Esophagus squamous epithelium (tissue), 4 donors: ENCODE results near the gene PTTG1IP2.

Experiments
- CTCF ChIP-seq, 6 experiments: fragments of 450-650 bp in 4 of 6; fragments of 200-600 bp in 2 of 6; sonication (generic) in 2 of 6; IDR thresholded peaks; one replicate each; pipeline ENCODE4 v1.5.1; 2016 to 2019; ENCODE audit warnings: antibody characterized with exemption in 6 of 6, mild to moderate bottlenecking in 4 of 6, moderate library complexity in 4 of 6
- POLR2A ChIP-seq, 4 donors: fragments of 450-650 bp; IDR thresholded peaks; one replicate each; pipeline ENCODE4 v1.6.1; 2017; ENCODE audit warnings: antibody characterized with exemption in 4 of 4, mild to moderate bottlenecking in 4 of 4, moderate library complexity in 3 of 4

- TF ChIP-seq POLR2A (IDR thresholded peaks at IDR 0.05) (no peak), CTCF (IDR thresholded peaks at IDR 0.05) (no peak)
Observed at GRCh38 chr7:90512821-90513254, 43.4 kb downstream of the PTTG1IP2 start.
